ENCODE results near the gene SUCLA2. TPM values are rescaled to one million over a fixed set of nuclear protein-coding genes. Genes with fewer than 3 reads are reported as not detected.

SUCLA2 gene
- polyA plus RNA-seq, 1 donor from 2014 or later, result 137 TPM

DNA sequence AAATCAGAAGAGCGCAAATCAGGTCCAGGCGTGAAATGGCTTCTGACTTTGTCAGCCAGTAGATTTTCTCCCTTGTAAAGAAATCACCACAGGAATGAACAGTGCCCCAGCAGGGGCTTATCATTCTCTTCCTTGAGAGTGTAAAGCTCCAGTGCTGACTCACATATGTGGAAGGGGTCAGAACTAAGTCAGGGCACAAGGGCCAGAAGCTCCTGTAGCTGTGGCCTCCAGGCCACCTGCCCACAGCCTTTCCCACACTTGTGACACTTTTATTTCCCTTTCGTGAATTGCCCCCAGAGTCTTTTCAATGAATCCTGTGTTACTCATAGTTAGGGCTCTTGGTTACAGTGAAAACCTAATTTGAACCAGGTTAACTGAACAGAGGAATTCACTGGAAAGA, 99.6 kb downstream of the SUCLA2 start:
- no peak overlapping the region for H3K27ac ChIP-seq (ENCODE audit: low read length)
- H3K79me2 ChIP-seq (replicated peaks; ENCODE audit: insufficient read depth, low read length), result no peaks in the 10 kb centered on the region
- H3K4me3 ChIP-seq (ENCODE audit: low read length), result no peak overlapping the region
- H3F3A ChIP-seq (ENCODE audit: insufficient read depth, low read length, poor library complexity, severe bottlenecking), result no peaks in the 10 kb centered on the region
- TF ChIP-seq EP300 (conservative IDR thresholded peaks at IDR 0.05; ENCODE audit: poor library complexity, severe bottlenecking) (no peak), RAD21 (conservative IDR thresholded peaks at IDR 0.05) (no peak), EZH2 (IDR thresholded peaks at IDR 0.05; ENCODE audit: borderline replicate concordance, insufficient read depth, low read length, poor library complexity, severe bottlenecking) (no peak), TAF1 (IDR thresholded peaks at IDR 0.05; ENCODE audit: low read depth) (no peak), SMC3 (conservative IDR thresholded peaks at IDR 0.05; ENCODE audit: poor library complexity) (no peak), MXI1 (conservative IDR thresholded peaks at IDR 0.05; ENCODE audit: poor library complexity, severe bottlenecking) (no peak)
- TF ChIP-seq, protein P1, sequence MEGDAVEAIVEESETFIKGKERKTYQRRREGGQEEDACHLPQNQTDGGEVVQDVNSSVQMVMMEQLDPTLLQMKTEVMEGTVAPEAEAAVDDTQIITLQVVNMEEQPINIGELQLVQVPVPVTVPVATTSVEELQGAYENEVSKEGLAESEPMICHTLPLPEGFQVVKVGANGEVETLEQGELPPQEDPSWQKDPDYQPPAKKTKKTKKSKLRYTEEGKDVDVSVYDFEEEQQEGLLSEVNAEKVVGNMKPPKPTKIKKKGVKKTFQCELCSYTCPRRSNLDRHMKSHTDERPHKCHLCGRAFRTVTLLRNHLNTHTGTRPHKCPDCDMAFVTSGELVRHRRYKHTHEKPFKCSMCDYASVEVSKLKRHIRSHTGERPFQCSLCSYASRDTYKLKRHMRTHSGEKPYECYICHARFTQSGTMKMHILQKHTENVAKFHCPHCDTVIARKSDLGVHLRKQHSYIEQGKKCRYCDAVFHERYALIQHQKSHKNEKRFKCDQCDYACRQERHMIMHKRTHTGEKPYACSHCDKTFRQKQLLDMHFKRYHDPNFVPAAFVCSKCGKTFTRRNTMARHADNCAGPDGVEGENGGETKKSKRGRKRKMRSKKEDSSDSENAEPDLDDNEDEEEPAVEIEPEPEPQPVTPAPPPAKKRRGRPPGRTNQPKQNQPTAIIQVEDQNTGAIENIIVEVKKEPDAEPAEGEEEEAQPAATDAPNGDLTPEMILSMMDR (IDR thresholded peaks at IDR 0.05; ENCODE audit: poor library complexity, severe bottlenecking), result no peak
- no peak overlapping the region for H2AFZ ChIP-seq (ENCODE audit: low read depth, low read length)
- no peak overlapping the region for H3K4me2 ChIP-seq (ENCODE audit: low read length)
- H3K36me3 ChIP-seq (ENCODE audit: insufficient read depth, low read length), result no peaks in the 10 kb centered on the region
- H3K27me3 ChIP-seq (ENCODE audit: insufficient read depth, low read depth, low read length), result no peaks in the 10 kb centered on the region
- H4K20me1 ChIP-seq (ENCODE audit: insufficient read depth), result no peaks in the 10 kb centered on the region
- no peaks in the 10 kb centered on the region for H3K9me3 ChIP-seq (ENCODE audit: low read length)
- H3K9me2 ChIP-seq (ENCODE audit: insufficient read depth, low read length), result no peaks in the 10 kb centered on the region
- H3K9ac ChIP-seq (ENCODE audit: low read length), result no peak overlapping the region

DNA sequence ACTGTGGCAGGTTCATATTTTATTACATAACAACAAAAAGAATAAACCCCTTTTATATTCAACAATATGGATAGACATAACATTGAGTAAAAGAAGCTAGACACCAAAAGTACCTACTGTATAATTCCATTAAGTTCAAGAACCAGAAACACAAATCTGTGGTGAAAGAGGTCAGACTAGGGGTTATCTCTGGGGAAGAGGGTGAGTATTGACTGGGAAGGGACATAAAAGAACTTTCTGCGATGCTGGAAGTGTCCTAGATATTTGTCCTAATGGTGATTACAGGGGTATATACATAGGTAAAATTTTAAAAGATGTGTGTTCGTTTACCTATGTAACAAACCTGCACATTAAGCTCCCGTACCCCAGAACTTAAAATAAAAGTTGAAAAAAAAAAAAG, 103.0 kb downstream of the SUCLA2 start:
- no peaks in the 10 kb centered on the region for H4K20me1 ChIP-seq (ENCODE audit: insufficient read depth)
- no peak overlapping the region for H3K4me2 ChIP-seq (ENCODE audit: low read length)
- no peaks in the 10 kb centered on the region for H3K9me2 ChIP-seq (ENCODE audit: insufficient read depth, low read length)
- H3K79me2 ChIP-seq (replicated peaks; ENCODE audit: insufficient read depth, low read length), result no peaks in the 10 kb centered on the region
- H3K4me3 ChIP-seq (ENCODE audit: low read length), result no peak overlapping the region
- H3K27ac ChIP-seq (ENCODE audit: low read length), result no peak overlapping the region
- H3K36me3 ChIP-seq (ENCODE audit: insufficient read depth, low read length), result no peaks in the 10 kb centered on the region
- H2AFZ ChIP-seq (ENCODE audit: low read depth, low read length), result no peak overlapping the region
- no peaks in the 10 kb centered on the region for H3F3A ChIP-seq (ENCODE audit: insufficient read depth, low read length, poor library complexity, severe bottlenecking)
- H3K27me3 ChIP-seq (ENCODE audit: insufficient read depth, low read depth, low read length), result no peaks in the 10 kb centered on the region
- TF ChIP-seq RAD21 (conservative IDR thresholded peaks at IDR 0.05) (no peak), EP300 (conservative IDR thresholded peaks at IDR 0.05; ENCODE audit: poor library complexity, severe bottlenecking) (no peak), EZH2 (IDR thresholded peaks at IDR 0.05; ENCODE audit: borderline replicate concordance, insufficient read depth, low read length, poor library complexity, severe bottlenecking) (no peak), POLR2AphosphoS5 (IDR thresholded peaks at IDR 0.05) (no peak), SMC3 (conservative IDR thresholded peaks at IDR 0.05; ENCODE audit: poor library complexity) (no peak), TAF1 (IDR thresholded peaks at IDR 0.05; ENCODE audit: low read depth) (no peak)
- TF ChIP-seq, protein P1 (IDR thresholded peaks at IDR 0.05; ENCODE audit: poor library complexity, severe bottlenecking), result no peak
- TF ChIP-seq, protein P2, sequence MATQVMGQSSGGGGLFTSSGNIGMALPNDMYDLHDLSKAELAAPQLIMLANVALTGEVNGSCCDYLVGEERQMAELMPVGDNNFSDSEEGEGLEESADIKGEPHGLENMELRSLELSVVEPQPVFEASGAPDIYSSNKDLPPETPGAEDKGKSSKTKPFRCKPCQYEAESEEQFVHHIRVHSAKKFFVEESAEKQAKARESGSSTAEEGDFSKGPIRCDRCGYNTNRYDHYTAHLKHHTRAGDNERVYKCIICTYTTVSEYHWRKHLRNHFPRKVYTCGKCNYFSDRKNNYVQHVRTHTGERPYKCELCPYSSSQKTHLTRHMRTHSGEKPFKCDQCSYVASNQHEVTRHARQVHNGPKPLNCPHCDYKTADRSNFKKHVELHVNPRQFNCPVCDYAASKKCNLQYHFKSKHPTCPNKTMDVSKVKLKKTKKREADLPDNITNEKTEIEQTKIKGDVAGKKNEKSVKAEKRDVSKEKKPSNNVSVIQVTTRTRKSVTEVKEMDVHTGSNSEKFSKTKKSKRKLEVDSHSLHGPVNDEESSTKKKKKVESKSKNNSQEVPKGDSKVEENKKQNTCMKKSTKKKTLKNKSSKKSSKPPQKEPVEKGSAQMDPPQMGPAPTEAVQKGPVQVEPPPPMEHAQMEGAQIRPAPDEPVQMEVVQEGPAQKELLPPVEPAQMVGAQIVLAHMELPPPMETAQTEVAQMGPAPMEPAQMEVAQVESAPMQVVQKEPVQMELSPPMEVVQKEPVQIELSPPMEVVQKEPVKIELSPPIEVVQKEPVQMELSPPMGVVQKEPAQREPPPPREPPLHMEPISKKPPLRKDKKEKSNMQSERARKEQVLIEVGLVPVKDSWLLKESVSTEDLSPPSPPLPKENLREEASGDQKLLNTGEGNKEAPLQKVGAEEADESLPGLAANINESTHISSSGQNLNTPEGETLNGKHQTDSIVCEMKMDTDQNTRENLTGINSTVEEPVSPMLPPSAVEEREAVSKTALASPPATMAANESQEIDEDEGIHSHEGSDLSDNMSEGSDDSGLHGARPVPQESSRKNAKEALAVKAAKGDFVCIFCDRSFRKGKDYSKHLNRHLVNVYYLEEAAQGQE (IDR thresholded peaks at IDR 0.05; ENCODE audit: borderline replicate concordance), result no peak
- H3K9me3 ChIP-seq (ENCODE audit: low read length), result no peaks in the 10 kb centered on the region
- H3K9ac ChIP-seq (ENCODE audit: low read length), result no peak overlapping the region
